ENCODE data around the gene HGS. TPM values are rescaled to one million over a fixed set of nuclear protein-coding genes. Genes with fewer than 3 reads are reported as not detected.

Gene HGS
- total and polyA plus RNA-seq, 2 of the 13 experiments (the other 11 are each of a cell fraction or from before 2014, with no cell fraction given), result 73.3 to 78.1 TPM

DNA sequence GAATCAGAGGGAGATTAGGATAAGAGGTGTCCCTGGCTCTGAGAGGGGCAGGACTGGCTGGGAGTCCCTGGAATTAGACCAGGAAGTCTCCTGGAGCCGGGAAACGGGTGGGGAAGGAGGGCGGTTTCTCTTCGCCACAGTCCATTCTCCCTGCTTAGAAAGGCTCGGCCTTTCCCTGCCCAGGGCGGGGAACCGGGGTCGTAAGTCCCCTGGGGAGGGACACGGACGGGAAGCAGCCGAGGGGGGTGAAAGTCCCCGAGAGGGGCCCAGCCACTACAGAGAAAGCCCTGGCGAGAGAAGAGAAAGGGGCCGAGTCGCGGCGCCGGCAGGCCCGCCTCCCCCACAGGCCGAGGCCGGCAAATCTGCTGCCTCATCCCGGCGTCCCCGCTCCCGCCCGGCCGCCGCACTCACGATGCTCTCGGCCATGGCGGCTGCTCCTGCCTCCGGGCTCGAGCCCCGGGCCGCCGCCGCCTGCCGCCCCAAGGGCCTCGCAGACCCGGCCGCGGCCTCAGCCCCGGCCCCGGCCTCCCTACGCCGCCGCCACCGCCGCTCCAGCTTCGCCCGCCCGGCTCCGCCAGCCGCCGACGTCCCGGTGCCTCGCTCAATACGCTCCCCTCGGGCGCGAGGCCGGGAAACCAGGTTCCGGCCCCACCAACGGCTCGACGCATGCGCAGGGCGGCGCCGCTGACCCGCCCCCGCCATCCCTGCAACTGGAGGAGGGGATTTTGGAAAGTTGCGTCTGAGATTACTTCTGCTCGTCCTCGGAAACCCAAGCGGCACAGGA lies 47.1 kb upstream of the HGS start, which contains the start of the genes NPLOC4 and TSPAN10 (continued):
- no peak for TF ChIP-seq FOXA1 (IDR thresholded peaks at IDR 0.05)
- TF ChIP-seq FOXA1 (CRISPR knock-in tag; IDR thresholded peaks at IDR 0.05), result peak; percentile 79
- no peak; the same call in 1 of the 2 replicates for TF ChIP-seq PITX1 (CRISPR knock-in tag; IDR thresholded peaks at IDR 0.05)
- TF ChIP-seq, protein P1, sequence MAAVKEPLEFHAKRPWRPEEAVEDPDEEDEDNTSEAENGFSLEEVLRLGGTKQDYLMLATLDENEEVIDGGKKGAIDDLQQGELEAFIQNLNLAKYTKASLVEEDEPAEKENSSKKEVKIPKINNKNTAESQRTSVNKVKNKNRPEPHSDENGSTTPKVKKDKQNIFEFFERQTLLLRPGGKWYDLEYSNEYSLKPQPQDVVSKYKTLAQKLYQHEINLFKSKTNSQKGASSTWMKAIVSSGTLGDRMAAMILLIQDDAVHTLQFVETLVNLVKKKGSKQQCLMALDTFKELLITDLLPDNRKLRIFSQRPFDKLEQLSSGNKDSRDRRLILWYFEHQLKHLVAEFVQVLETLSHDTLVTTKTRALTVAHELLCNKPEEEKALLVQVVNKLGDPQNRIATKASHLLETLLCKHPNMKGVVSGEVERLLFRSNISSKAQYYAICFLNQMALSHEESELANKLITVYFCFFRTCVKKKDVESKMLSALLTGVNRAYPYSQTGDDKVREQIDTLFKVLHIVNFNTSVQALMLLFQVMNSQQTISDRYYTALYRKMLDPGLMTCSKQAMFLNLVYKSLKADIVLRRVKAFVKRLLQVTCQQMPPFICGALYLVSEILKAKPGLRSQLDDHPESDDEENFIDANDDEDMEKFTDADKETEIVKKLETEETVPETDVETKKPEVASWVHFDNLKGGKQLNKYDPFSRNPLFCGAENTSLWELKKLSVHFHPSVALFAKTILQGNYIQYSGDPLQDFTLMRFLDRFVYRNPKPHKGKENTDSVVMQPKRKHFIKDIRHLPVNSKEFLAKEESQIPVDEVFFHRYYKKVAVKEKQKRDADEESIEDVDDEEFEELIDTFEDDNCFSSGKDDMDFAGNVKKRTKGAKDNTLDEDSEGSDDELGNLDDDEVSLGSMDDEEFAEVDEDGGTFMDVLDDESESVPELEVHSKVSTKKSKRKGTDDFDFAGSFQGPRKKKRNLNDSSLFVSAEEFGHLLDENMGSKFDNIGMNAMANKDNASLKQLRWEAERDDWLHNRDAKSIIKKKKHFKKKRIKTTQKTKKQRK (IDR thresholded peaks at IDR 0.05; ENCODE audit: low read length), result no peak
- TF ChIP-seq, protein P2, sequence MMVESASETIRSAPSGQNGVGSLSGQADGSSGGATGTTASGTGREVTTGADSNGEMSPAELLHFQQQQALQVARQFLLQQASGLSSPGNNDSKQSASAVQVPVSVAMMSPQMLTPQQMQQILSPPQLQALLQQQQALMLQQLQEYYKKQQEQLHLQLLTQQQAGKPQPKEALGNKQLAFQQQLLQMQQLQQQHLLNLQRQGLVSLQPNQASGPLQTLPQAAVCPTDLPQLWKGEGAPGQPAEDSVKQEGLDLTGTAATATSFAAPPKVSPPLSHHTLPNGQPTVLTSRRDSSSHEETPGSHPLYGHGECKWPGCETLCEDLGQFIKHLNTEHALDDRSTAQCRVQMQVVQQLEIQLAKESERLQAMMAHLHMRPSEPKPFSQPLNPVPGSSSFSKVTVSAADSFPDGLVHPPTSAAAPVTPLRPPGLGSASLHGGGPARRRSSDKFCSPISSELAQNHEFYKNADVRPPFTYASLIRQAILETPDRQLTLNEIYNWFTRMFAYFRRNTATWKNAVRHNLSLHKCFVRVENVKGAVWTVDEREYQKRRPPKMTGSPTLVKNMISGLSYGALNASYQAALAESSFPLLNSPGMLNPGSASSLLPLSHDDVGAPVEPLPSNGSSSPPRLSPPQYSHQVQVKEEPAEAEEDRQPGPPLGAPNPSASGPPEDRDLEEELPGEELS (CRISPR knock-in tag; IDR thresholded peaks at IDR 0.05), result peak; percentile 73
- TF ChIP-seq NR2F2 (IDR thresholded peaks at IDR 0.05; ENCODE audit: borderline replicate concordance, low read depth), result no peak; the same call in 1 of the 2 replicates
- TF ChIP-seq ZNF629 (CRISPR knock-in tag; conservative IDR thresholded peaks at IDR 0.05), result peak; percentile 57; the same call in 1 of the 2 replicates
- TF ChIP-seq ZNF782 (CRISPR knock-in tag; IDR thresholded peaks at IDR 0.05; ENCODE audit: borderline replicate concordance), result 0 out of 2 replicates have a peak, but pooled peaks have one; percentile 28
- TF ChIP-seq, protein P3, sequence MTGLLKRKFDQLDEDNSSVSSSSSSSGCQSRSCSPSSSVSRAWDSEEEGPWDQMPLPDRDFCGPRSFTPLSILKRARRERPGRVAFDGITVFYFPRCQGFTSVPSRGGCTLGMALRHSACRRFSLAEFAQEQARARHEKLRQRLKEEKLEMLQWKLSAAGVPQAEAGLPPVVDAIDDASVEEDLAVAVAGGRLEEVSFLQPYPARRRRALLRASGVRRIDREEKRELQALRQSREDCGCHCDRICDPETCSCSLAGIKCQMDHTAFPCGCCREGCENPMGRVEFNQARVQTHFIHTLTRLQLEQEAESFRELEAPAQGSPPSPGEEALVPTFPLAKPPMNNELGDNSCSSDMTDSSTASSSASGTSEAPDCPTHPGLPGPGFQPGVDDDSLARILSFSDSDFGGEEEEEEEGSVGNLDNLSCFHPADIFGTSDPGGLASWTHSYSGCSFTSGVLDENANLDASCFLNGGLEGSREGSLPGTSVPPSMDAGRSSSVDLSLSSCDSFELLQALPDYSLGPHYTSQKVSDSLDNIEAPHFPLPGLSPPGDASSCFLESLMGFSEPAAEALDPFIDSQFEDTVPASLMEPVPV (CRISPR knock-in tag; IDR thresholded peaks at IDR 0.05), result no peak; the same call in 1 of the 2 replicates
- TF ChIP-seq BRD4 (CRISPR knock-in tag; IDR thresholded peaks at IDR 0.05), result peak; percentile 98
- TF ChIP-seq, protein P4, sequence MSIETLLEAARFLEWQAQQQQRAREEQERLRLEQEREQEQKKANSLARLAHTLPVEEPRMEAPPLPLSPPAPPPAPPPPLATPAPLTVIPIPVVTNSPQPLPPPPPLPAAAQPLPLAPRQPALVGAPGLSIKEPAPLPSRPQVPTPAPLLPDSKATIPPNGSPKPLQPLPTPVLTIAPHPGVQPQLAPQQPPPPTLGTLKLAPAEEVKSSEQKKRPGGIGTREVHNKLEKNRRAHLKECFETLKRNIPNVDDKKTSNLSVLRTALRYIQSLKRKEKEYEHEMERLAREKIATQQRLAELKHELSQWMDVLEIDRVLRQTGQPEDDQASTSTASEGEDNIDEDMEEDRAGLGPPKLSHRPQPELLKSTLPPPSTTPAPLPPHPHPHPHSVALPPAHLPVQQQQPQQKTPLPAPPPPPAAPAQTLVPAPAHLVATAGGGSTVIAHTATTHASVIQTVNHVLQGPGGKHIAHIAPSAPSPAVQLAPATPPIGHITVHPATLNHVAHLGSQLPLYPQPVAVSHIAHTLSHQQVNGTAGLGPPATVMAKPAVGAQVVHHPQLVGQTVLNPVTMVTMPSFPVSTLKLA (IDR thresholded peaks at IDR 0.05), result no peak
- TF ChIP-seq, protein P5, sequence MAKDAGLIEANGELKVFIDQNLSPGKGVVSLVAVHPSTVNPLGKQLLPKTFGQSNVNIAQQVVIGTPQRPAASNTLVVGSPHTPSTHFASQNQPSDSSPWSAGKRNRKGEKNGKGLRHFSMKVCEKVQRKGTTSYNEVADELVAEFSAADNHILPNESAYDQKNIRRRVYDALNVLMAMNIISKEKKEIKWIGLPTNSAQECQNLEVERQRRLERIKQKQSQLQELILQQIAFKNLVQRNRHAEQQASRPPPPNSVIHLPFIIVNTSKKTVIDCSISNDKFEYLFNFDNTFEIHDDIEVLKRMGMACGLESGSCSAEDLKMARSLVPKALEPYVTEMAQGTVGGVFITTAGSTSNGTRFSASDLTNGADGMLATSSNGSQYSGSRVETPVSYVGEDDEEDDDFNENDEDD (CRISPR knock-in tag; IDR thresholded peaks at IDR 0.05; ENCODE audit: borderline replicate concordance), result peak; percentile 91
- TF ChIP-seq, protein P6, sequence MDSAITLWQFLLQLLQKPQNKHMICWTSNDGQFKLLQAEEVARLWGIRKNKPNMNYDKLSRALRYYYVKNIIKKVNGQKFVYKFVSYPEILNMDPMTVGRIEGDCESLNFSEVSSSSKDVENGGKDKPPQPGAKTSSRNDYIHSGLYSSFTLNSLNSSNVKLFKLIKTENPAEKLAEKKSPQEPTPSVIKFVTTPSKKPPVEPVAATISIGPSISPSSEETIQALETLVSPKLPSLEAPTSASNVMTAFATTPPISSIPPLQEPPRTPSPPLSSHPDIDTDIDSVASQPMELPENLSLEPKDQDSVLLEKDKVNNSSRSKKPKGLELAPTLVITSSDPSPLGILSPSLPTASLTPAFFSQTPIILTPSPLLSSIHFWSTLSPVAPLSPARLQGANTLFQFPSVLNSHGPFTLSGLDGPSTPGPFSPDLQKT (CRISPR knock-in tag; IDR thresholded peaks at IDR 0.05; ENCODE audit: borderline replicate concordance), result no peak
- TF ChIP-seq ZBTB20 (CRISPR knock-in tag; IDR thresholded peaks at IDR 0.05; ENCODE audit: borderline replicate concordance, low read depth), result no peak
- TF ChIP-seq ZNF816 (CRISPR knock-in tag; IDR thresholded peaks at IDR 0.05; ENCODE audit: borderline replicate concordance), result no peak
- TF ChIP-seq, protein P7, sequence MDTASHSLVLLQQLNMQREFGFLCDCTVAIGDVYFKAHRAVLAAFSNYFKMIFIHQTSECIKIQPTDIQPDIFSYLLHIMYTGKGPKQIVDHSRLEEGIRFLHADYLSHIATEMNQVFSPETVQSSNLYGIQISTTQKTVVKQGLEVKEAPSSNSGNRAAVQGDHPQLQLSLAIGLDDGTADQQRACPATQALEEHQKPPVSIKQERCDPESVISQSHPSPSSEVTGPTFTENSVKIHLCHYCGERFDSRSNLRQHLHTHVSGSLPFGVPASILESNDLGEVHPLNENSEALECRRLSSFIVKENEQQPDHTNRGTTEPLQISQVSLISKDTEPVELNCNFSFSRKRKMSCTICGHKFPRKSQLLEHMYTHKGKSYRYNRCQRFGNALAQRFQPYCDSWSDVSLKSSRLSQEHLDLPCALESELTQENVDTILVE (CRISPR knock-in tag; IDR thresholded peaks at IDR 0.05), result peak; percentile 94; the same call in 1 of the 2 replicates
